Umbilical cord (tissue), 2 donors: Measurements from ENCODE around the gene EPAS1. TPM values are rescaled to one million over a fixed set of nuclear protein-coding genes. Genes with fewer than 3 reads are reported as not detected.

Experiments used
- DNase-seq: peaks from one replicate; pipeline ENCODE4 v3.0.0-alpha.2; 2015; ENCODE audit warnings: low spot score
- total RNA-seq: library from RNA; depleted of rRNA; stranded (reverse); fragments of >200 nt; gene quantifications from one replicate; pipeline ENCODE4 v1.2.3, GENCODE V29; 2014; ENCODE audit warnings: low replicate concordance; ENCODE audit not compliant: insufficient read depth

EPAS1 gene
- total RNA-seq, 1 donor from 2014 or later = 52.2 TPM

DNA sequence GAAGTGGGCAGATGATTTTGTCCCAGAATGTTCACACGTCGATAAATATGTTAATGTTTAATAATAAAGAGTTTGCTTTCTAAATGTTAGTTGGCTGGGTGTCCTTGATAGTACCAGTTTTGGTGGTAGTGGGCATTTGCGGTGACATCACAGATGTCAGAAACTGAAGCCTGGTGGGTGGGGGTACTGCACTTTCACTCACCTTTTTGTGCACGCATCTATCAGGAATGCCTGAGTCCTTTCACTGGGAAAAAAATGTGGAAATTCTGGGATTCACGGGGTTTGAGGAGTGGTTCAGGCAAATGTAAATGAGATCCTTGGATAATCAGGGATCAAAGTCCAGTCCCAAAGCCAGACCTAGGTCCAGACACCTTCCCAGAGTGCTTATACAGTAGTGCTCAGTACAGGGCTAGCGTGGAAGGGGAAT is 3.2 kb downstream of the EPAS1 start:
- DNase-seq = no peak

DNA sequence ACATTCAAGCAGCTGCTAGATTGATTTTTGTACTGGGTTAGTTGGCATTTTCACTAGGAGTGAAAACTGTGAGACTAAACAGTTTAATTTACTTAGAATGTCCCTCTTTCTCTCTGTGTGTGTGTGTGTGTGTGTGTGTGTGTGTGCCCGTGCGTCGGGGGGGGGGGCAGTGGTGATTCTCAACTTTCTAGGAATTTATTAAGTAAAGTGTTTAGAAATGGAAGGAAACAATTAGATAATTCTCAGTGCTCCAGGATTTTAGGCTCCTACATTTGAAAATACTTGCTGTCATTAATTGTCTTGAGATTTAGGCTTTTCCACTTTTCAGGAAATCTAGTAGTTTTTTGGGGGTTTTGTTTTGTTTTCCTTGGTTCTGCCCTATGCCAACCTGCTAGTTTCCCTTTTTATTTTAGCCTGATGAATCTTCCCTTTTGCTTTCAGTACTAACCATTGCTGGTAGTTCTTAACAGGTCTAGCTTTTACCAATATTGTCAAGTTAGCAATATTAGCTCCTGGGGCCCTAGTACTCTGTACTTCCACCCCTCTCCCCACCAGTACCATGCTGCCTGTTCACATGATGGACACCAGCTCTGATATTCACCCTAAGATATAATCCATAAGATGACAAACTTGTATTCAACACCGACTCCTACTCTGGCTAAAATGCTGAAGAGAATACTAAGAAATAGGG is 4.9 kb downstream of the EPAS1 start:
- no peak for DNase-seq

DNA sequence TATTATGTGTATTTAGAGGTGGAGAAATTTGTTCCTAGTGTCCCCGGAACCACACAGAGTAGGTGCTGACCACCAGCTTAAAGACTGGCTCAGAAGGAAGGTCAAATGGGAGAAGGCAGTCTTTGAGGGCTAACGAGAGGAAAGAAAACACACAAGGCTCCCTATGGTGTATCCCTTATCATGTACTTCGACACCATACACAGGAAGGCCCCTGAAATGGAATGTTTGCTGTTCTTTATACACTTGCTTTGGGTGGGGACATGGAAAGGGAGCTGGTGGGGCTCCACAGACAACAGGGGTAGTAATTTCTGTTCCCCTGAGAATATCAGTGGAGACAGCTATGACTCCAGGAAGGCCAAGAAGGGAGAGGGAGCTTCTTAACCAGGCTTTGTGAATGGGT is 6.0 kb downstream of the EPAS1 start:
- DNase-seq = no peak

DNA sequence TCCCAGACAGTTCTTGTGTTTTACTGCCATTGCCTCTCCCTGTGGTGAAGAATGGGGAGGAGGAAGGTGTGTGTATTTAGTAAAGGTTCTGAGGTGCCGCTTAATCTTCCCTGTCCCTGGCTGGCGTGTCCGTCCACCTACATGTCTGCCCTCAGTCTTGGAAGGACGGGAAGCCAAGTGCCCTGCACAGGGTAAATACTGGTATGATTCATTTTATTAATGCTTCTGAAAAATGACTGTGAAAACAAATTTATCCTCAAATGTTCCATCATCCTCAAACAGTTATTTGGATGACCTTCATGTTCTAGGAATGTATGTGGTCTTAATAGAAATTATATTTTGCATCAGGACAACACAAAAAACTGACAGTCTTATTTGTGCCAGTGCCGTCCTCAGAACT is 6.6 kb downstream of the EPAS1 start:
- DNase-seq = no peak

DNA sequence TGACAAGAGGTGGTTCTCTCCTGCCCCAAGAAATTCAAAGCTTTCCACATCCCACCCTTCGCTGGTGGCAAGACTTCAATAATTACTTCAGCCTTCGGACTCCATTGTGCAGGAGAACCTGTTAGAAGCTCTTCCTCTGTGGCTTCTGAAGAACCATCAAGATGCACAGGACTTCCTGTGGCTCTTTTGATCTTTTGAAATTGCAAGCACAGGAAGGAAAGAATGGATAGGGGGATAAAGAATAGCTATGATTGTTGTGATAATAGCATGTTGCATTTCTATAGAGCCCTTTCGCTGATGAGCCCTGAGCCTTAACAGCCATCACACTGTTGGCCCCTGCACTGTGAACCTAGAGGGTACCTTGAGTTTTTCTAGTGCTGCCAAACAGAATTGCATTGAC is 7.4 kb downstream of the EPAS1 start:
- no peak for DNase-seq

DNA sequence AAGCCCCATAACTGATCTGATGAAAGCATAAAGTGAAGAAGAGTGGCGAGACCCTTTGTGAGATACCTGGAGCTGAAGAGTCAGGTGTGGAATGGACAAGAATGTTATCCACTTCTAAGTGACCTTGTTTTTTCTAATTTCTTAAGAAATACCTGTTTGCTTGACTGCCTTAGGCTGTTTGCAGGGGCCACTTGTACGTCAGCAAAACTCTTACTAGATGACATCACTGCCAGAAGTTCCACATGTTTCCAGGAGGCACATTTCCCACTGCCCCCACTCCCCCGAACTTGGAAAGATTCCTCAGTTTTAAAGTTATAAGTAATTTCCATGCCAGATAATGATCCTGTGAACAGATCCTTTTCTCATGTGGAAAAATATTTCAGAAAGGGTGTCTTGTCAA is 8.0 kb downstream of the EPAS1 start:
- no peak for DNase-seq

DNA sequence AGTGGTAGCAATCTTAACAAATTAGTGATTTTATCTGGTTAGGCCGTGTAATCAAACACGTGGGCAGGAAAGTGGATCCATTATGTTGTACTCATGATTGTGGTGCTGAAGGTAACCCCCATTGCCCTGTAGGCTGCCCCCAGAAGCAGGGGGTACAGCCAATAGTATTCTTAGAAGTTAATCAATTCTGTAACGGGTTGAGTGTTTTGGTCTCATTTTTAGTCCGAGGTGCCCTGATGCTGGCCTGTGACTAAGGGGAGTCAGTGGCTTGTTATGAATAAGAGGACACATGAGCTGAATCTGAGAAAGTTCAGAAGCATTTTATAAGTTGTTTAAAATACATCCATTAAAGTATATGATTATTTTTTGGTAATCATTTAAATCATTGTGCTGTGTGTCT is 8.6 kb downstream of the EPAS1 start:
- no peak for DNase-seq

DNA sequence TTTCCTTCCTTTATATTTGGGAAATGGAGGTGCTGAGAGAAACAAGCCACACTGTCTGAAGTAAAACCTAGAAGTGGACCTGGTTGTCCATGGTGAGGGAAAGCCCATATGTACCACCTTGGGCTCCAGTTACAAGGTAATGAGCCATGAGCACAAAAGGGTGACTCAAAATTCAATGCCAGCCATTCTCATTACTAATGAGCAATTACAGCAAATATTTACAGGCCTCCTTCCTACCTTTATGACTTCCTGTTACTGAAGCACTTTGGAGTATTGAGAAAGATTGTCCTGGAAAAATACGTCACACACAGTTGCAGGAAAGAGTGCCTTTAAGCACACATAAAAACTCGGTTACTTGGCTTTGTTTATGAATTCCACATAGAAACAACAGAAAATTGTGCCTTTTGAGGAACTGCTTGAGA is 9.1 kb downstream of the EPAS1 start:
- DNase-seq = no peak

DNA sequence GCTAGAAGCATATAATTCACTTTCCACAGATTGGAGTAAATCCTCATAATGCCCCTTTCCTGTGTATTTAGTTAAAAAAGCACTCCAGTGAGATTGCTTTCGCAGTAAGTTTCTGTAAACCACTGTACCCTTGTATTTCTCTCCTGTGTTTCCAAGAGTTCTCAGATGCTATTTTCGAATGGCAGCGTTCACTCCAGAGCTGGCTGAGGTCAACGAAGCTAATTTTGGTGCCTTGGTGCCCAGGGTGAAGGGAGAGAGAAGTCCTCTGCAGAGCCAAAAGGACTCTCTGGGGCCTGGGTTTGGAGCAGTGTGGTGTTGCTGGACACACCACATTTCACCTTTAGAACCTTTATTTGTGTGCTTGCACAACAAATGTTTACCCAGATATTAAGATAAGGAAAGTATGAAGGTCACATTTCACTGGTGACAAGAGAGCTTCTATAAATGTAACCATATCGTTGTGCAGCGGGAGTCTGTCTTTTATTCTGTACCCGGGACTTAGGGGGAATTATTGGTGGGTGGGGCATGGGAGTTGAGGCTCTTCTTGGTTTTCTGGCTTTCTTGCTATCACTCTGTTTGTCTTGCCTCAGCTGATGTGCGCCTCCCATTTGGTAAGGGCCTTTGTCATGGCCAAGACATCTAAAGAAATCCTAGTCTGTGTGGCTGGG is 9.9 kb downstream of the EPAS1 start:
- no peak for DNase-seq

DNA sequence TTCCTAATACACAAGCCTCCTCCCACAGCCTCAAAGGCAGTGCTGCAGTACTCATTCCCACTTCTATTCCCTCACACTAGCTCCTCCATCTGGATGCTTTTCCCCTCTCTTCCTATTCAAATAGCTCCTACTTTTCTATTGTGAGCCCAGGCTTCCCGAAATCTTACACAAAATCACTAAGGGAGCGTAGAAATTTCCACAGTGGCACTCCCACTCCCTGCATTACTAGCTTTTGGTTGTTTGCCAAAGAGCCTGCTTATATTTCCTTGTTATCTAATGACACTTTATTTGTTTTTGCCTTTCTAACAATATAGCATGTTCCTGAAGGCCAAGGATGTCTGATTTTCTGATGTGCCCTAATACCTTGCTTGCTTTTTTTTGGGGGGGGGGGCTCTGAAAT is 10.9 kb downstream of the EPAS1 start:
- DNase-seq = peak; percentile 41

DNA sequence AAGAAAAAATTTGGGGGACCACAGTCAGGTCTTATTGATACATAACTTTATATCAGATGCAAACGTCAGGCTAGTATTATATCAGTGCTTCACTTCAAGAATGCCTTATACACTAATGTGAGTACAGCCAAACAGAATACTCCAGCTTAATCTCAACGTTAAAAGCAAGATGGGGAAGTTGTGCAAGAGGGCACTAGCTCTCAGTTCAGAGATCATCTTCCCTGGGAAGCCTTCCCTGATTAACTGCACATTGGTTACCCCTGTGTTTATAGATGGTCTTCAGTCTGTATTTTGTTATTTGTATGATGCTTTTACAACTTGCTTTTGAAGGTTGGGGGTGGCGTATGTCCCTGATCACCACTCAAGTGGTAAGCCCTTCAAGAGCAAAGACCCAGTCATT is 11.4 kb downstream of the EPAS1 start:
- DNase-seq = no peak

DNA sequence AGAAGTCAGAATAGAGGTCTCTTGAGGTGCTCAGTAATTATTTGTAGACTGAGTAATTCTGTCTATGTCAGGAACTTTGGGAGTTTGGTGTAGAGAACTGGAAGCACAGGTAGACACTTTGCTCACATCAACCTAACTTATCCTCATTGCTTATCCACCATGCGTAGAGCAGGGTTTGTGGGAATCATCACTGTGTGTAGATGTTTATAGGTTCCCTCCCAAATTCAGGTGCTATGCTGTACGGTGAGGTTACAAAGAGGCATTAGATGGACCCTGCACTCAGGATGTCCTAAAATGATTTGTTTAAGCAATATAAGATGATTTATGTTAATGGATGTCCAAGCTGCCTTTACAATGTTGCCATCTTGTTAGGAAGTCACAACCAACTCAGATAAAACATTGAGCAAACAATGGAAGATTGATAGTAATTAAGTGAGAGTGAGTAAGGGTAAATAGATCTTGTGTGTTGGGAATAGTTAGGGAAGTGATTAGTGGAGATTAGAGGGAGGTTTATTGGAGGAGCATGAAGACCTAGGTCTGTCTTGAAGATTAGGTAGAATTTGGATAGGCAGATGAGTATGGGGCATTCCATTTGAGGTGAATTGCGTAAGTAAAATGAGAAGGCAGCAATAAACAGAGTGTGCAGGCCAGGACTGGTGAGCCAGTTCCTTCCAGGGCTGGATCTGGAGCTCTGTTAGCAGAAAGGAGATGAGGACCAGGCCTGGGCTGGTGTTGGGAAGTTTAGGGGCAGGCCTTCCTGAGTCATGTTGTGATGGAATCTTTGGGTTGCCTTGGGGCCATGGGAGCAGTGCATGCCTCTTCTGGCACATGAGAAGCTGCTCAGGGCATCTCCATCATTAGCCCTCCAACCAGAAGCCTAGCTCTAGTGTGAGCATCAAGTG is 12.1 kb downstream of the EPAS1 start:
- DNase-seq = no peak

DNA sequence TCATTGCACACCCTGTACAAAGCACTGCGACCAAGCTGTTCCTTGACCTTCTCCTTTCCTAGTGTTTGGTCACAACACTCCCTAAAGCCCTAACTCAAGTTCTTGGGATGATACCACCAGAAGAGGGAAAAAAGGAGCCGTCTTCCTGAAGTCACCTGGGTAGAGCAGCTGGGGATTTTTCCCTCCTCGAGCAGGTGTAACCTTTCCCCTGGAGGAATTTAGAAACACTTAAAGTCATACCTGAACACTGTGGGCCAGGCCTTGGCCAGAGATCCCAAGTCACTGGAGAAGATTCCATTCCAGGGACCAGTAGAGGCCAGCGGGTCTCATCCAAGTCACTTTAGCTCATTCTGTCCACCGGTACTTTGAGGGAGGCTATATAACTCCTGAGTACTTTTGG is 13.2 kb downstream of the EPAS1 start:
- no peak for DNase-seq

DNA sequence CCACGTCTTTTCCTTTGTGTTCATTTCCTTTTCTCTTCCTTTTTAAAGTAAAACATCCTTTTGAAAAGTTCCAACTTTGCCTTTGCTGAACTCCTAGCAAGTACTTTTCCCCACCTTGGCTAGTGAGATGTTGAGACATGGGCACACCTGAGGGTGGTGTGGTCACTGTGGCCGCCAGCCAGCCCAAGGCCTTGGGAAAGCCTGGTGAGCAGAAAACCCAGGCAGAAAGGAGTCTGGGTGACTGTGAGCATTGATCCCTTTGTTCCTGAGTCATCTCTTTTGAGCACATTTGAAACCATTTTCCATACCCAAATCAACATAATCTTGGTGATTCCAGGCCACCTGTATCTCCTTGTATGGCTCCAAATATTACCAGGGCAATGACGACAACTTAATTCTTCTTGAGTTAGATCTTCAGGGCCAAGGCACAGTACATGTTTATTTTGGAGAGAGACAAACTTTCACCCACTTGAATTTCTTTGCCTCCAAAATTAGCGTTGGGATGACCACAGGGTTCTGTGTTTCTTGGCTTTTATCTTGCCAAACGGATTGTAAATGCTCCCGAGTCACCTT is 14.5 kb downstream of the EPAS1 start:
- DNase-seq = no peak

DNA sequence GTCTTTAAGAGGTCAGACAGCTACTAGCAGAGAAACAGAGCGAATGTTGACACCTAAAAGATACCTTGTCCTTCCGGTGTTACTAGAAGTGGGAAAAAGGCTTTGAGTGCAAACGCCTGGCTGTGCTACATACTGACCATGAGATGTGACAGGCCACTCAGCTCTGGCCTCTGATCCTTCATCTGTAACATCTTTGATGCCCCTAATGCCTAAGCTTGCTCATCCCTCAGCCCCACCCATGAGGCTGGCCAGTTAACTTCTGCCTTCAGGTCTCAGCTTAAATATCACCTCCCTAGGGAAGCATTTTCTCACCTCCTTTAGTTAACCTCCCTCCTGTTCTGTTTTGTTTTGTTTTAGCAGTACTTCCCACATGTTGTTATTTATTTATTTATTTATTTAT is 15.9 kb downstream of the EPAS1 start:
- DNase-seq = no peak

DNA sequence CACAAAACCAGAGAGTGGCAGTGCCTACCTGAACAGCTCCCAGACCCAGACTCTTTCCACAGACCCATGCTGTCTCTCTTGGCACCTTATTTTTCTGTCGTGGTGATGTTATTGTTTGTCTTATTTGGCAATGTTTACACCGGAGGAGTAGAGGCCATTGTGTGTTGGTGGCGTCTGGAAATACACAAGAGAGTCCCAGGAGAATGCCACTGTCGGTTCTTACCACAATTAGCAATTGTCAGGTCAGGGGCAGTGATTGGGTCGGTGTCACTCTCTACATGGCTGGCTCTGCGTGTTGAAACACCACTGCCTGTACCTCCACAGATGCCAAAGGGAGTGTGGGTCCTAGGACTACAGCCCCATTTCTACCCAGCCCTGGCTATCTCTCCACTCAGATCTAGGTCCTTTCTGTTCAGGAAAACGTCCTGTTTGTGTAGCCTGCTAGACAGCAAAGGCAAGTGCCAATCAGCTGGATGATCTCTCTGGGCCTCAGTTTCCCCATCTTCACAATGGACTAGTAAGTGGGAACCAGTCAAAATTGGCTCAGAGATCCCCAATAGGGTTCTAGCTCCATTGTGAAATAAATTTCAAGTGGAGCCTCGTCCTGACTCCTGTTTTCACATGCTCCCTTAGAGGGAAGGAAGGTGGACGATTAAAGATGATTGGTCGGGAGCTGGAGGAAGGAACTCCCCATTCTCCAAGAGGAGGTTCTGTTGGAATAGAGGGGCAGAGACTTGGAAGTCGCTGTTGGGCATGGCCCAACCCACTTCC is 17.0 kb downstream of the EPAS1 start:
- no peak for DNase-seq

DNA sequence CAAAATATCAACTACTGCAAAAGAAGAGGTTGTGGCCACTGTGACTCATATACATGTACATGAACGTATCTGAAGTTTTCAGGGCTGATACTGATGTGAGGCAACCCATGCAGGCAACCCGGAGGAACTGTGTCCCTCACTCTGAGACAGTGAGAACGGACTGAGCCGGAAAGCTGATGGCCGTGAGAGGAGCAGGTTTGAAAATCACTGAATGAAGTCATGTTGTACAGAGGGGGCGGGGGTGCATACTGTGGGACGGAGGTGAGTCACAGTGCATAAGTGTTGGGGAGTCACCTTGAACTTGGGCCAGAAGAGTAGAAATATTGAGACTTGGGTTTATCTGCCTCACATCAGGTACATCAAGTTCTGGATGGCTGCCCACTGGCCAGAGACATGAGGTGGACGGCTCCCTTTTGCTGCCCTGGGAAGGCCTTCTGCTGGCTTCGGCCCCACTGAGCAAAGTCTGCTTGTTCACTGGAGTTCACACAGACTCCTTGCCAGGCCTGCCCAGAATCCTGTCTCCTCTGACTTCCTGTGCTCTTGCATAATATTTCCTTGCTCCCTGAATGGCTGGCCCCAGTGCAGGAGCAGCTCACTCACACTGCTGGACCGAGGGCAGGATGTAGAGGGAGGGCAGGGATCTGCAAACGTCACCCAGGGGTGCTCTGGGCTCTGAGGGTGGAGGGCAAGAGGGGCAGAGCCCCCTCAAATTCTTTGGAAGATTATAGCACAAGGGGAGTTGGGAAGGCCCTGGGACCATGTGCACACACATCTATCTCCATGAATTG is 18.1 kb downstream of the EPAS1 start:
- peak; percentile 95 for DNase-seq

DNA sequence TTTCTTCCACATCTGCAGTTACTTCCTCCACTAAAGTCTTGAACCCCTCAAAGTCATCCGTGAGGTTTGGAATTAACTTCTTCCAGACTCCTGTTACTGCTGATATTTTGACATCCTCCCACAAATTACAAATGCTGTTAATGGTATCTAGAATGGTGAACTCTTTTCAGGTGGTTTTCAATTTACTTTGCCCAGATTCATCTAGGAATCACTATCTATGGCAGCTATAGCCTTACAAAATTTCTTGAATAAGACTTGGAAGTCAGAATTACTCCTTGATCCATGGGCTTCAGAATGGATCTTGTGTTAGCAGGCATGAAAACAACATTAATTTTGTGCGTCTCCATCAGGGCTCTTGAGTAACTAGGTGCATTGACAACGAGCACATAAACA is 19.9 kb downstream of the EPAS1 start:
- DNase-seq = no peak

DNA sequence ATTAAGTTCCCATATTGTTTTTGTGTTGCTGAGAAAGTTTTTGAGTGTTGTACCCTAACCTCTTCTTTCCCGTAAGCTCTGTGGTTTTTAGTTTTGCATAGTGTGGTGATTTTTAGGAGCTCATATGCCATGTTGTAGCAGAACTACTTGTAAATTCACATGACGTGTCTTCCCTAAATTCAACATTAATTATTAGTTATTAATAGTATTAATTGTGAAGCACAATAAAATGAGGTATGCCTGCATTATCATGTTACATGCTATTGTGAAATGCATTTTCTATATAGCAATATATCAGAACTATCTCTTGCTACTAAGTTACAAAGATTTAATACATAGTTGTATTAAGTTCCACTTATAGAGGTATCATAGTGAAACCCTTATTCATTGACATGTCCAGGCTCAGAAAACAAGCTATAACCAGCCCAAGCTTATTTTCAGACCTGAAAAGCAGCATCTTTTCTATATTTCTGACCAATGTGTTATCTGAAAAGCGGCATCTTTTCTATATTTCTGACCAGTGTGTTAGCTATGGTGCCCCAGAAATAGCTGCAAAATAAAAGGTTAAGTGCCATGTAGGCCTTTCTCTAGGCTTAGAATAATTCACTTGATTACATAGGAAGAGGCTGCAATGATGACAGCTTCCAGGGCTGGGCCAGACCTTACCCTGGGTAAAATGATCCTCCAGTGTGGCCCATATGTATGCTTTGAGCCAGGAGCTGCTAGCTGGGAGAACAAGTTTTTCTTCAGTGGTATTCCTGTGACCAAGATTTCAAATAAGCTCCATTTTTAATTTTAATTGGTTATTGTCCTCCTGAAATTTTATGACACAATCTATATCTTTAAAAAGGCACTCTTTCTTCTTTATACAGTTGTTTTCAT is 21.6 kb downstream of the EPAS1 start:
- no peak for DNase-seq

DNA sequence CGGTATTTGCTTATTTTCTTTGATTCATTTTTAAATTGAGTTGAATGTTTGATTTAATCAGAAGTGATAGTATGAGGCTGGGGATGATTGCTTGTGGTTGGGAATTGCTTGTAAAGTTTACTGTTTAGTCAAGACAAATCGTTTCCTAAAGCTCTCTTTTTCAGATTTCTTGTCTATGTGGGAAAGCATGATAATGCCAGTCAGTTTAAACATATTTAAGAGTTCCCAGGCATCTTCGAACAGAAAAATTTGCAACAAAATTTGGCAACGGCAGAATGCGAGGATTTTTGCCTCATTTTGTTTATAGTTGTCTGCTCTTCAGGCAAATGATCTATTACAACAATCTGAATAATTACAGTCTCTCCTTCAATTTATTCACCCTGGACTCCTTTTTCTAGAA is 22.5 kb downstream of the EPAS1 start:
- no peak for DNase-seq
